Measurements from ENCODE around the gene YEATS2. TPM values are rescaled to one million over a fixed set of nuclear protein-coding genes. Genes with fewer than 3 reads are reported as not detected.

The YEATS2 gene
- total and polyA plus RNA-seq, 8 donors, result 3.1 to 68.8 (median 20.0) TPM

DNA sequence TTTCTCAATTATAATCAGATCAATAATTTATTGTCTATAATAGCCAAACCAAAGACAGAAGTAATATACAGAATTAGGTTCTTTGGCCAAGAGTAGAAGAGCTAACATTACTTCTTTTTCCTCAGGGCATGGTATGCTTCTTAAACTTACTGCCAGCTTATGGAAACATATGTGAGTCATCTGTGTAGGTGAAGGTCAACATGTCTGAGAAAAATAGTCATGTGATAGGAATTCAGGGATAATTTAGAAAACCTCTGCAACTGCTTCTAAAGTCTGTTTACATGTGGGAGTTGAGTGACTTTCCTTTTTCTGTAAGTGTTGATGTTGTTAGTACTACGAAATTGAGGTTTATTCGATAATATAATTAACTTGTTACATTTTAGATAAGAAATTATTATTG is 147.0 kb downstream of the YEATS2 start:
- no peaks in the 10 kb centered on the region for H3K4me1 ChIP-seq
- H3K9me3 ChIP-seq, result no peaks in the 10 kb centered on the region
- WGBS, 5 donors, result 87 to 94% (median 89%) methylated on average over 2 of the region's 2 CpGs
- TF ChIP-seq, protein P1, sequence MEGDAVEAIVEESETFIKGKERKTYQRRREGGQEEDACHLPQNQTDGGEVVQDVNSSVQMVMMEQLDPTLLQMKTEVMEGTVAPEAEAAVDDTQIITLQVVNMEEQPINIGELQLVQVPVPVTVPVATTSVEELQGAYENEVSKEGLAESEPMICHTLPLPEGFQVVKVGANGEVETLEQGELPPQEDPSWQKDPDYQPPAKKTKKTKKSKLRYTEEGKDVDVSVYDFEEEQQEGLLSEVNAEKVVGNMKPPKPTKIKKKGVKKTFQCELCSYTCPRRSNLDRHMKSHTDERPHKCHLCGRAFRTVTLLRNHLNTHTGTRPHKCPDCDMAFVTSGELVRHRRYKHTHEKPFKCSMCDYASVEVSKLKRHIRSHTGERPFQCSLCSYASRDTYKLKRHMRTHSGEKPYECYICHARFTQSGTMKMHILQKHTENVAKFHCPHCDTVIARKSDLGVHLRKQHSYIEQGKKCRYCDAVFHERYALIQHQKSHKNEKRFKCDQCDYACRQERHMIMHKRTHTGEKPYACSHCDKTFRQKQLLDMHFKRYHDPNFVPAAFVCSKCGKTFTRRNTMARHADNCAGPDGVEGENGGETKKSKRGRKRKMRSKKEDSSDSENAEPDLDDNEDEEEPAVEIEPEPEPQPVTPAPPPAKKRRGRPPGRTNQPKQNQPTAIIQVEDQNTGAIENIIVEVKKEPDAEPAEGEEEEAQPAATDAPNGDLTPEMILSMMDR (IDR thresholded peaks at IDR 0.05), result no peak
- TF ChIP-seq POLR2A (IDR thresholded peaks at IDR 0.05) (no peak), EP300 (IDR thresholded peaks at IDR 0.05) (no peak), POLR2AphosphoS5 (IDR thresholded peaks at IDR 0.05) (no peak)
- peak in 1 of 2 donors; percentile 20 for DNase-seq
- no peaks in the 10 kb centered on the region for H3K27me3 ChIP-seq
- peaks cover 33 to 94% (median 92%) of the 10 kb centered on the region in 4 donors for H3K36me3 ChIP-seq
- H3K4me3 ChIP-seq, result no peak overlapping the region
- intact Hi-C loops (cut with DNase I; ENCODE audit: low total_unique reads), result no loop called here
- H3K27ac ChIP-seq, result no peak overlapping the region

DNA sequence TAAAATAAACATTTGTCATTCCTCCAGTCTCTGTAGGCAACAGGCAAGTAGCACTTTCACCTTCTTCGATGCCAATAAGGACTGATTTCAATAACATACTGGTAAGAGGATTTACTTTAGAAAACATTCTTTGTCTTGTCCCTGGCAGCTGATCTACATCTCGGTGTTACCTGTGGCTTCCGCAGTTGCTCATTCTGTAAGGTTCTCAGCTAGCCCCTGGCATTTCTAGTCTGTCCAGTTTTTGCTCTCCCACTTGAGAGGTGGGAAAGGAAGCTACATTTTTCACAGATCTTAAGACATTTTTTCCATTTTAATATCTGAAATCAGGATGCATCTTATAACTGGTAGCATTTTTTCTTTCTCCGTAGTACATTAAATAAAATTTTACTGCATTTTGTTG is 147.5 kb downstream of the YEATS2 start:
- peaks cover 29 to 93% (median 90%) of the 10 kb centered on the region in 4 donors for H3K36me3 ChIP-seq
- no peak overlapping the region for H3K4me3 ChIP-seq
- H3K27me3 ChIP-seq, result no peaks in the 10 kb centered on the region
- intact Hi-C loops (cut with DNase I; ENCODE audit: low total_unique reads), result no loop called here
- 86 to 96% (median 90%) methylated on average over 4 of the region's 4 CpGs for WGBS, 5 donors
- no peaks in the 10 kb centered on the region for H3K4me1 ChIP-seq
- TF ChIP-seq POLR2A (IDR thresholded peaks at IDR 0.05) (no peak), EP300 (IDR thresholded peaks at IDR 0.05) (no peak), POLR2AphosphoS5 (IDR thresholded peaks at IDR 0.05) (no peak)
- TF ChIP-seq, protein P1 (IDR thresholded peaks at IDR 0.05), result no peak
- no peaks in the 10 kb centered on the region for H3K9me3 ChIP-seq
- no peak overlapping the region for H3K27ac ChIP-seq
- DNase-seq, result no peak

DNA sequence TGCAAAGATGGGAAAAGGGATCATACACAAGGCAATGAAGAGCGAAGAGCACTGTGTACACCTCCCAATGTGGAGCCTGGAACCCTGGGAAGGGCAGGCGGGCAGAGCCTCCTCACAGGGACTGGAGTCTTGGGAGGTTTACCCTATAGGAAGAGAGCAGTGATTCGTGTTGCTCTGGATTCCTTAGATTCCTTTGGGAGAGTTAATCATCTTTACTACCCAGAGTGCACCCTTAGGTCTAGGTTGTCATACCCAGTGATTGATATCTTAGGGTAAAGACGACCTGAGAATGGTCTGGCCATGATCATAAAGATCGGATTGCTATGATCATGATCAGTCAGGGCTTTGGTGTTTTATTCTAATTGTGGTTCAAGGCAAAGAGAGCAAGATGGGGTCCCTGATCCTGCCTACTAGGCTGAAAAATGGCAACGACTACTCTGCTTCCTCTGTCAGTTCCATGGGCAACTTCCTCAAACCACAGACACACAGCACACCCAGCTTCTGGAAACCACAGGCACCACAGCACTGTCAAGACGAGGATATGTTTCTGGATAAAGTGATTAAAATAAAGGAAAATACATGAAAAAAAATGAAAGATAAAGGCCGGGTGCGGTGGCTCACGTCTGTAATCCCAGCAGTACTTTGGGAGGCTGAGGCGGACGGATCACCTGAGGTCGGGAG is 148.2 kb downstream of the YEATS2 start:
- no peaks in the 10 kb centered on the region for H3K4me1 ChIP-seq
- peaks cover 31 to 90% (median 88%) of the 10 kb centered on the region in 4 donors for H3K36me3 ChIP-seq
- 86 to 91% (median 89%) methylated on average over 13 of the region's 13 CpGs for WGBS, 5 donors
- TF ChIP-seq POLR2A (IDR thresholded peaks at IDR 0.05) (no peak), EP300 (IDR thresholded peaks at IDR 0.05) (no peak), POLR2AphosphoS5 (IDR thresholded peaks at IDR 0.05) (no peak)
- TF ChIP-seq, protein P1 (IDR thresholded peaks at IDR 0.05), result no peak
- no peaks in the 10 kb centered on the region for H3K9me3 ChIP-seq
- no peak overlapping the region for H3K27ac ChIP-seq
- intact Hi-C loops (cut with DNase I; ENCODE audit: low total_unique reads), result no loop called here
- no peak for DNase-seq
- H3K4me3 ChIP-seq, result no peak overlapping the region
- no peaks in the 10 kb centered on the region for H3K27me3 ChIP-seq

DNA sequence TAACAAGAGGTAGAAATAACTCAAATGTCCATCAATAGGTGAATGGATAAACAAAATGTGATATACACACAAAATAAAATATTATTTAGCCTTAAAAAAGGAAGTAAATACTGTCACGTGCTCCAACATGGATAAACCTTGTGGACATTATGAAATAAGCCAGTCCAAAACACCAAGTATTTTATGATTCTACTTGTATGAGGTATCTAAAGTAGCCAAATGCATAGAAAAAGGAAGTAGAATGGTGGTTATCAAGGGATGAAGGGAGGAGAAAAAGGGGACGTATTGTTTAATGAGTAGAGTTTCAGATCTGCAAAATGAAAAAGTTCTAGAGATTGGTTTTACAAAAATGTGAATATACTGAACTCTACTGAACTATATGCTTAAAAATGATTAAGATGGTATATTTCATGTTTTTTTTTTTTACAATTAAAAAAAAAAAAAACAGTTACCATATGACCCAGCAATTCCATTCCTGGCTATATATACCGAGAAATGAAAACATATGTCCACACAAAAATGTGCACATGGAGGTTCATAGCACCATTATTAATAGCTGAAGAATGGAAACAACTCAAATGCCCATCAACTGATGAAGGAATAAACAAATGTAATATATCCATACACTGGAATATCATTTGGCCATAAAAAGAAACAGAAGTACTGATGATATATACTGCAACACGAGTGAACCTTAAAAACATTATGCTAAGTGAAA is 156.9 kb downstream of the YEATS2 start:
- DNase-seq, result no peak
- Histone ChIP-seq H3K9me3 (no peaks in the 10 kb centered on the region), H3K27ac (no peak overlapping the region), H3K4me3 (no peak overlapping the region), H3K4me1 (no peaks in the 10 kb centered on the region), H3K27me3 (no peaks in the 10 kb centered on the region), H3K36me3 (peaks cover 15 to 93% (median 83%) of the 10 kb centered on the region in 4 donors)
- intact Hi-C loops (cut with DNase I; ENCODE audit: low total_unique reads), result no loop called here
- WGBS, 5 donors, result 85 to 95% (median 90%) methylated on average over 4 of the region's 4 CpGs
- no peak for TF ChIP-seq EP300 (IDR thresholded peaks at IDR 0.05)

DNA sequence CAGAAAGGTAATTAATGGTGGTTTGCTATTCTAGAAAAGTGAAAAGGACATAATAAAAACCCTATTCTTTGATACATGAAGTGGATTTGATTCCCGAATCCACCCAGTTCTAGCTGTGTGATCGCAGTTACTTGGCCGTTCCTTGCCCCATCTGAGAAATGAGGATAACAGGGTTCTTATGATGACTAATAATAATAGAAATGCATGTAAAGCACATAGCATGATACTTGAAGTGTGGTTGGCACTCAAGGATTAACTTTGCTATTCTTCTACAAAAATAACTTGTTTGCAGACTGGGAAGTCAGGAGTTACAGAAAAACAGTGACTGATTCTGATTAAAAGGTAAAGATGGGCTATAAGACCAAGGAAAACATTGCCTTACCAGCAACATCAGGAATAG is 160.3 kb downstream of the YEATS2 start:
- intact Hi-C loops (cut with DNase I; ENCODE audit: low total_unique reads), result no loop called here
- no peak overlapping the region for H3K27ac ChIP-seq
- no peaks in the 10 kb centered on the region for H3K9me3 ChIP-seq
- no peaks in the 10 kb centered on the region for H3K4me1 ChIP-seq
- no peaks in the 10 kb centered on the region for H3K27me3 ChIP-seq
- TF ChIP-seq POLR2AphosphoS5 (IDR thresholded peaks at IDR 0.05) (no peak), EP300 (IDR thresholded peaks at IDR 0.05) (no peak), POLR2A (IDR thresholded peaks at IDR 0.05) (no peak)
- TF ChIP-seq, protein P1 (IDR thresholded peaks at IDR 0.05), result no peak
- no peak for DNase-seq
- H3K4me3 ChIP-seq, result no peak overlapping the region
- H3K36me3 ChIP-seq, result peaks cover 26 to 98% (median 94%) of the 10 kb centered on the region in 4 donors
- WGBS, 5 donors, result 93 to 97% (median 95%) methylated on average over 3 of the region's 3 CpGs

All from stomach (tissue), 9 donors.